22Rv1 (cell line): Measurements from ENCODE around the gene ERH.

Experiments
- H3K27ac ChIP-seq: fragments of 450-650 bp; 2 replicates; pipeline ENCODE4 v1.5.1; 2017
- ZFX ChIP-seq: fragments of 450-650 bp; IDR thresholded peaks from 2 replicates; pipeline ENCODE4 v1.6.1; 2017; ENCODE audit warnings: antibody characterized with exemption, borderline replicate concordance
- TF ChIP-seq, protein P1 (sequence below): fragments of 450-650 bp; IDR thresholded peaks from 2 replicates; pipeline ENCODE4 v1.5.1; 2017; ENCODE audit warnings: mild to moderate bottlenecking

ERH gene

DNA sequence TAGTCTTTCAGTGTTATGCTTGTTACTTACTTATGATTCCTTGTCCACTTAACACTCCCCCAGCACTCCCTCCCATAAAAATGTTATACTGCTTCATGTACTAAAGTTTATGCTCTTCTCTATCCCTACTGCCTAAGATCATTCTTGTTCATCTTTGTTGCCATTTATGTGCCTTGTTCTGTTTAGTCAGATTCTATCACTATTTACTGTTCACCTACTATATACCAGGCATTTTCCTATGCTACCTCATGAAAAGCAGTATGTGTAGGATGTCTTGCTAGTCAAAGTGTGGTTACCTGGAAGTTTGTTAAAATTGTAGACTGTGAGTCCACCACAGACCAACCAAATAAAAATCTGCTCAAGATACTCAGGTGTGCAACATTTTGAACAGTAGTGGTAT, 23.9 kb downstream of the ERH start:
- H3K27ac ChIP-seq, result no peak overlapping the region
- TF ChIP-seq, protein P1, sequence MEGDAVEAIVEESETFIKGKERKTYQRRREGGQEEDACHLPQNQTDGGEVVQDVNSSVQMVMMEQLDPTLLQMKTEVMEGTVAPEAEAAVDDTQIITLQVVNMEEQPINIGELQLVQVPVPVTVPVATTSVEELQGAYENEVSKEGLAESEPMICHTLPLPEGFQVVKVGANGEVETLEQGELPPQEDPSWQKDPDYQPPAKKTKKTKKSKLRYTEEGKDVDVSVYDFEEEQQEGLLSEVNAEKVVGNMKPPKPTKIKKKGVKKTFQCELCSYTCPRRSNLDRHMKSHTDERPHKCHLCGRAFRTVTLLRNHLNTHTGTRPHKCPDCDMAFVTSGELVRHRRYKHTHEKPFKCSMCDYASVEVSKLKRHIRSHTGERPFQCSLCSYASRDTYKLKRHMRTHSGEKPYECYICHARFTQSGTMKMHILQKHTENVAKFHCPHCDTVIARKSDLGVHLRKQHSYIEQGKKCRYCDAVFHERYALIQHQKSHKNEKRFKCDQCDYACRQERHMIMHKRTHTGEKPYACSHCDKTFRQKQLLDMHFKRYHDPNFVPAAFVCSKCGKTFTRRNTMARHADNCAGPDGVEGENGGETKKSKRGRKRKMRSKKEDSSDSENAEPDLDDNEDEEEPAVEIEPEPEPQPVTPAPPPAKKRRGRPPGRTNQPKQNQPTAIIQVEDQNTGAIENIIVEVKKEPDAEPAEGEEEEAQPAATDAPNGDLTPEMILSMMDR, result no peak
- no peak for TF ChIP-seq ZFX

DNA sequence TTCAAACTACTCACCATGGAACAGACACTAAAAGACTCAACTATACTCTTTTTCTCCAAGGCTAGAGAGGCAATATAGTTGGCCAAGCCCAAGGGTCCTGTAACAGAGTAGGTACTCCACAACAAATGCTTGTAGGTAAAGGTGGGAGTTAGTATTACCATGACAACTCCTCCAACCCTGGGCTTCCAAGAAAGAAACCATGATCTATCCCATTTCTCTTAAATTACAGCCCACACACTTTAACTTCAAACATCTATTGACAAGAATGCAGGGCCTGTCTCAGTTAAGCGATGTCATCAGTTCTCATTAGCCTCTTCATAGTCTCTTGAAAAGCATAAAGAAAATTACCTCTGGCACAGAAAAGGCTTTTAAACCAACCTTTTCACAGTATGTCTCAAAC, 25.0 kb downstream of the ERH start:
- TF ChIP-seq, protein P1, result no peak
- no peak for TF ChIP-seq ZFX
- no peak overlapping the region for H3K27ac ChIP-seq

DNA sequence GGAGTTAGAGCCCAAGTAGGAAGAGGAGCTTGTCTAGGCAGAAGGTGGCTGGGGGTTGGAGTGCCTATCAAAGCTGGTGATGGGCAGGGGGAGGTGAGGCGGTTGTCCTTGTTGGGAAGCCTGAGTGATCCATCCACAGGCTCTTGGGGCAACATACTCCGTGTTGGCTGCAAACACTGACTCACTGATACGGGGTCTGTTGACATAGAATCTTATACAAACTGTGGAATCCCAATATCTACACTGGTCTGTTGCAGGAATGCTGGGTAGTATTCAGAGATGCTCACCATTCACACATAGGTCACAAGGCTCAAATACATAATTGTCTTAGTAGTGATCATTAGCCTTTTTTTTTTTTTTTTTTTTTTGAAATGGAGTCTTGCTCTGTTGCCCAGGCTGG, 26.0 kb downstream of the ERH start:
- no peak for TF ChIP-seq ZFX
- TF ChIP-seq, protein P1, result no peak
- no peak overlapping the region for H3K27ac ChIP-seq

DNA sequence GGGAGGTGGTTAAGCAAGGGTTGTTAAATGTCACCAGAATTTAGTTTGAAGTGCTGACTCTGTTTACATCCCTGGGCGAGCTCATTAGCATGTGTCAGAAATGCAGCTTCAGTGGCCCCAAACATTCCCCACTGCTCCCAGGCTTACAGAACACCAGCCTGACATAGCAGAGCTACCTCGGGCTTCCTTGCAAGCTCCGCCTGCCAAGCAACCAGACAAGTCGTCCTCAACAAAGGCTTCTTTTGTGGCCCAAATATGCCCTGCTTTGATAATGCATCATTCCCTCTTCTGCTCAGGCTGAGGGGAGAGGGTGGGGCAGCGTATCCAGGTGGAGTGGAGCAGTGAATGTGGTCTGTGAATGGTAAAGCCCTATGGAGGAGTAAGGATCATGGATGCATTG, 28.0 kb downstream of the ERH start:
- TF ChIP-seq, protein P1, result no peak
- H3K27ac ChIP-seq, result no peak overlapping the region

DNA sequence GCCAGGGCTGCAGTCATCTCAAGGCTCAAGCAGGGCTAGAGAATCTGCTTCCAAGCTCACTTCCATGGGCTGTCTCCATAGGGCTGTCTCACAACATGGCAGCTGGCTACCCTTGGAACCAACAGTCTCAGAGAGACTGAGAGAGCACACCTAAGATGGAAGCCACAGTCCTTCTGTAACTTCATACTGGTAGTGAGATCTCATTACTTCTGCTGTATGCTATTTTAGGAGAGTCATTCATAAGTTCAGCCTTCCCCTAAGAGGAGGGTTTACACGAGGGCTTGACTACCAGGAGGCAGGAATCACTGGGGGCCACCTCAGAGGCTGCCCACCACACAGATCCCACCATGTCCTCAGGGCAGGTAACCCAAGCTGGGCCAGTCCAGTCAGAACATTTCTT, 29.7 kb downstream of the ERH start:
- H3K27ac ChIP-seq, result no peak overlapping the region
- no peak for TF ChIP-seq ZFX
- TF ChIP-seq, protein P1, result no peak

DNA sequence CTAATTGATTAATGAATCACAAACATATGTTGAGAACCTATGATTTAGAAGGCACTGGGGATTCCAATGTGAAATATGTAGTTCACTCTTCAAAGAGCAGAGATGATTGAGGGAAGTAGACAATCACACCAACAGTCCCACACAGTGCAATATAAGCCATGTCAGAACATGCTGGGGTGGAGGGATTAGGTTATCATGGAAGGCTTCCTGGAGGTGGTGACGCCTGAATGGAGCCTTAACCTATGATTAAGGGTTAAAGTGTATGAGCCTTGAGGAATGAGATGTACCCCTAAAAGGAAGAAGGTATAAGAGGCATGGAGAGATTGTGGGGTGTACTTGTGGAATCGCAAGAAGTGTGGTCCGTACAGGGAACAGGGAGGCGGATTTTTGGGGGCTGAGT, 31.3 kb downstream of the ERH start:
- no peak overlapping the region for H3K27ac ChIP-seq
- TF ChIP-seq, protein P1, result no peak
- TF ChIP-seq ZFX, result no peak

DNA sequence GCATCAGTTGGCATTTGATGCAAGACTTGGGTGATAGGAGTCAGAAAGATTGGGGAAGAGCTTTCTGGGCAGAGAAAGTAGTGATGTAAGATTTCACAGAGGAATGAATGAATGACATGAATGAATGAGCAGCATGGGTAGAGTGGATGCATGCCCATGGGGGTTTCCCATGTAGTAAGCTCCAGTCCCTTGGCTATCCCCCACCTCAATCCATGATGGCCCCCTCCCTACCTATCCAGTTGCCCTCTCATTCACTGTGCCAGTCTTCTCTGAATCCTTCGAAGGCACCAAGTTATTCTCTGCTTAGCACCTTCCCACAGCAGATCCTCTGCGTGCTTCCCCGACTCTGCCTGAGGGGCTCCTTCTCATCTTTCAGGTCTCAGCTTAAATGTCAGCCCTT, 32.0 kb downstream of the ERH start:
- no peak overlapping the region for H3K27ac ChIP-seq
- TF ChIP-seq, protein P1, result no peak
- no peak for TF ChIP-seq ZFX
